PC-3 (cell line): ENCODE data around the gene IFNL1. TPM values are rescaled to one million over a fixed set of nuclear protein-coding genes. Genes with fewer than 3 reads are reported as not detected.

ENCODE experiments used
- ATAC-seq: fragments of 200-7000 bp; cut with Tn5 transposase; 2 replicates; pipeline ENCODE4 v1.9.1; 2020; ENCODE audit warnings: mild to moderate bottlenecking, moderate library complexity
- BruUV-seq: library from RNA; stranded (reverse); fragments of 400-500 nt; replicated peaks from 2 replicates; lab custom pipeline; 2021; lab: Mats Ljungman, UMichigan
- CTCF ChIA-PET: fragments of 300-600 bp; sonication (Branson Sonifier 250); formaldehyde crosslinking; loops from one replicate; lab custom pipeline; 2022; ENCODE audit warnings: antibody characterized with exemption; lab: Charles Lee
- POLR2A ChIA-PET: fragments of 300-600 bp; sonication (Branson Sonifier 250); formaldehyde crosslinking; loops from one replicate; lab custom pipeline; 2022; ENCODE audit warnings: antibody characterized with exemption; ENCODE audit not compliant: unreplicated experiment; lab: Charles Lee
- DNase-seq: peaks from one replicate; pipeline ENCODE4 v3.0.0-alpha.2; 2015
- H2AFZ ChIP-seq: fragments of 300-600 bp; sonication (generic); 2 replicates; pipeline ENCODE4 v1.6.0; 2016; ENCODE audit warnings: antibody characterized with exemption, low read length
- H3F3A ChIP-seq: fragments of 300-600 bp; sonication (generic); one replicate; pipeline ENCODE4 v1.6.0; 2017; ENCODE audit warnings: antibody characterized with exemption, low read length, control low read depth, mild to moderate bottlenecking; ENCODE audit not compliant: unreplicated experiment
- H3K27ac ChIP-seq: fragments of 300-600 bp; sonication (generic); 2 replicates; pipeline ENCODE4 v1.5.1; 2016; ENCODE audit warnings: mild to moderate bottlenecking, low read length
- H3K27me3 ChIP-seq: fragments of 300-600 bp; sonication (generic); 2 replicates; pipeline ENCODE4 v1.6.1; 2016; ENCODE audit warnings: low read length, mixed read lengths
- H3K36me3 ChIP-seq: fragments of 300-600 bp; sonication (generic); 2 replicates; pipeline ENCODE4 v1.6.1; 2016; ENCODE audit warnings: low read depth, mixed run types, low read length, mixed read lengths
- H3K4me1 ChIP-seq: fragments of 300-600 bp; sonication (generic); 2 replicates; pipeline ENCODE4 v1.5.1; 2016; ENCODE audit warnings: low read length; ENCODE audit not compliant: insufficient read depth
- H3K4me2 ChIP-seq: fragments of 300-600 bp; sonication (generic); 2 replicates; pipeline ENCODE4 v1.6.0; 2016; ENCODE audit warnings: low read length
- H3K4me3 ChIP-seq: fragments of 300-600 bp; sonication (generic); 2 replicates; pipeline ENCODE4 v1.5.1; 2016; ENCODE audit warnings: mild to moderate bottlenecking, low read length, mixed read lengths
- H3K79me2 ChIP-seq: fragments of 300-600 bp; sonication (generic); 2 replicates; pipeline ENCODE4 v1.6.1; 2017; ENCODE audit warnings: low read length, mixed read lengths
- H3K9ac ChIP-seq: fragments of 300-600 bp; sonication (generic); 2 replicates; pipeline ENCODE4 v1.6.0; 2016; ENCODE audit warnings: mild to moderate bottlenecking, low read length
- H3K9me2 ChIP-seq: fragments of 300-600 bp; sonication (generic); replicated peaks from 2 replicates; pipeline ENCODE4 v1.6.1; 2016; ENCODE audit warnings: mixed run types, low read length, mixed read lengths
- H3K9me3 ChIP-seq: fragments of 300-600 bp; sonication (generic); 2 replicates; pipeline ENCODE4 v1.6.1; 2016; ENCODE audit warnings: low read length, mixed read lengths
- H4K20me1 ChIP-seq: fragments of 300-600 bp; sonication (generic); 2 replicates; pipeline ENCODE4 v1.6.1; 2016; ENCODE audit warnings: low read length, mixed read lengths
- CTCF ChIP-seq: fragments of 300-600 bp; sonication (generic); conservative IDR thresholded peaks from 2 replicates; pipeline ENCODE4 v1.5.1; 2017; ENCODE audit warnings: antibody characterized with exemption, low read depth, mild to moderate bottlenecking, low read length
- EZH2 ChIP-seq: fragments of 300-600 bp; sonication (generic); IDR thresholded peaks from one replicate; pipeline ENCODE4 v1.6.1; 2017; ENCODE audit warnings: antibody characterized with exemption, mild to moderate bottlenecking, low read length; ENCODE audit not compliant: unreplicated experiment
- EZH2phosphoT487 ChIP-seq: fragments of 300-600 bp; sonication (generic); IDR thresholded peaks from 2 replicates; pipeline ENCODE4 v1.6.1; 2018; ENCODE audit warnings: mild to moderate bottlenecking, antibody characterized with exemption, low read length, borderline replicate concordance
- intact Hi-C: fragments of 100-400 bp; cut with micrococcal nuclease; formaldehyde crosslinking; loops from 2 replicates; pipeline ENCODE4 v1.9.0; 2023
- total RNA-seq: library from RNA; depleted of rRNA; stranded (reverse); fragments of >200 nt; gene quantifications from 2 replicates; pipeline ENCODE4 v1.2.3, GENCODE V29; 2014

Gene IFNL1
- total RNA-seq, 1 experiment from 2014 or later = not detected

GRCh38 chr19:39284032-39284431, 12.2 kb upstream of the IFNL1 start:
- Histone ChIP-seq H2AFZ (no peak overlapping the region), H3K27me3 (no peaks in the 10 kb centered on the region), H3K4me3 (no peak overlapping the region), H3K9ac (no peak overlapping the region), H3K79me2 (no peaks in the 10 kb centered on the region), H3K27ac (no peak overlapping the region), H3K36me3 (no peaks in the 10 kb centered on the region; the same call in 1 of the 2 replicates), H4K20me1 (no peaks in the 10 kb centered on the region), H3F3A (no peaks in the 10 kb centered on the region), H3K4me2 (no peak overlapping the region), H3K9me3 (peaks cover 4% of the 10 kb centered on the region; the same call in 1 of the 2 replicates), H3K9me2 (no peaks in the 10 kb centered on the region), H3K4me1 (no peaks in the 10 kb centered on the region)
- ATAC-seq = no peak
- ChIA-PET CTCF (no interaction called here), POLR2A (no interaction called here)
- intact Hi-C loops = no loop called here
- TF ChIP-seq EZH2phosphoT487 (no peak), EZH2 (no peak), CTCF (no peak)
- no TSS peak for BruUV-seq
- no peak for DNase-seq

GRCh38 chr19:39293394-39293793, 2.8 kb upstream of the IFNL1 start:
- ATAC-seq = no peak
- H3K27ac ChIP-seq = no peak overlapping the region
- TF ChIP-seq EZH2phosphoT487 = no peak
- TF ChIP-seq CTCF = no peak
- TF ChIP-seq EZH2 = no peak

GRCh38 chr19:39296906-39297305, 699 bp downstream of the IFNL1 start:
- no peaks in the 10 kb centered on the region for H3K79me2 ChIP-seq
- H3K4me3 ChIP-seq = no peak overlapping the region
- H3F3A ChIP-seq = no peaks in the 10 kb centered on the region
- H3K9ac ChIP-seq = no peak overlapping the region
- TF ChIP-seq EZH2phosphoT487 (no peak), EZH2 (no peak)
- no peak overlapping the region for H3K4me2 ChIP-seq
- H4K20me1 ChIP-seq = no peaks in the 10 kb centered on the region
- no peak overlapping the region for H3K27ac ChIP-seq
- H3K36me3 ChIP-seq = no peaks in the 10 kb centered on the region
- H3K4me1 ChIP-seq = no peaks in the 10 kb centered on the region
- no peak for DNase-seq
- no peak for ATAC-seq
- BruUV-seq = no TSS peak
- ChIA-PET CTCF (no interaction called here), POLR2A (no interaction called here)
- no peaks in the 10 kb centered on the region for H3K9me3 ChIP-seq
- no peak overlapping the region for H2AFZ ChIP-seq
- no peaks in the 10 kb centered on the region for H3K27me3 ChIP-seq
- no peaks in the 10 kb centered on the region for H3K9me2 ChIP-seq
- intact Hi-C loops = no loop called here

More at GRCh38 chr19:39293394-39293793, 2.8 kb upstream of the IFNL1 start:
- BruUV-seq = no TSS peak
- Histone ChIP-seq H3K4me2 (no peak overlapping the region), H3K4me3 (no peak overlapping the region), H3K9ac (no peak overlapping the region), H3K27me3 (no peaks in the 10 kb centered on the region), H4K20me1 (no peaks in the 10 kb centered on the region), H2AFZ (no peak overlapping the region), H3K36me3 (no peaks in the 10 kb centered on the region), H3K9me3 (no peaks in the 10 kb centered on the region), H3K9me2 (no peaks in the 10 kb centered on the region), H3F3A (no peaks in the 10 kb centered on the region), H3K4me1 (no peaks in the 10 kb centered on the region), H3K79me2 (no peaks in the 10 kb centered on the region)
- POLR2A ChIA-PET = no interaction called here
- intact Hi-C loops = no loop called here
- no peak for DNase-seq
- CTCF ChIA-PET = no interaction called here
